Stromal cell of bone marrow (primary cell): Measurements from ENCODE around the gene PCDHB11.
"Not testable (repeated sequence)": the region's sequence is repeated elsewhere in the genome, so short reads cannot be mapped to it uniquely, and the experiment has no call there.

Source experiments
- DNase-seq: peaks from one replicate; pipeline ENCODE4 v3.0.0-alpha.2; 2012; ENCODE audit warnings: low read depth

The PCDHB11 gene

GRCh38 chr5:141241496-141241895 is 42.1 kb downstream of the PCDHB11 start:
- no peak for DNase-seq

- no peak for DNase-seq
Observed at GRCh38 chr5:141245250-141245717, 45.9 kb downstream of the PCDHB11 start, which contains the start of gene PCDHB15. Gene PCDHB15 (plus strand): TSS chr5:141245395. CDS start chr5:141245579, 184 bp downstream.

GRCh38 chr5:141246971-141247370 is 47.5 kb downstream of the PCDHB11 start:
- DNase-seq: not testable (repeated sequence)

- not testable (repeated sequence) for DNase-seq
Observed at GRCh38 chr5:141247434-141247833, 48.0 kb downstream of the PCDHB11 start.

- DNase-seq: no peak
Observed at GRCh38 chr5:141250576-141250975, 51.1 kb downstream of the PCDHB11 start.
